Left ventricle myocardium inferior (tissue), 1 donor: ENCODE results near the gene LRIG1. TPM values are rescaled to one million over a fixed set of nuclear protein-coding genes. Genes with fewer than 3 reads are reported as not detected.

Experiments
- DNase-seq: peaks from one replicate; pipeline ENCODE4 v3.0.0-alpha.2; 2020
- H3K27ac ChIP-seq: fragments of 200-600 bp; replicated peaks from 2 replicates; pipeline ENCODE4 v1.8.0; 2021
- H3K27me3 ChIP-seq: fragments of 200-600 bp; 2 replicates; pipeline ENCODE4 v1.8.0; 2021; ENCODE audit warnings: low read depth
- H3K36me3 ChIP-seq: fragments of 200-600 bp; 2 replicates; pipeline ENCODE4 v1.8.0; 2021
- H3K4me1 ChIP-seq: fragments of 200-600 bp; 2 replicates; pipeline ENCODE4 v1.8.0; 2021
- H3K4me3 ChIP-seq: fragments of 200-600 bp; 2 replicates; pipeline ENCODE4 v1.8.0; 2021; ENCODE audit warnings: mild to moderate bottlenecking, moderate library complexity
- H3K9me3 ChIP-seq: fragments of 200-600 bp; replicated peaks from 2 replicates; pipeline ENCODE4 v1.8.0; 2021
- intact Hi-C: fragments of 100-400 bp; cut with micrococcal nuclease; formaldehyde crosslinking; loops from one replicate; pipeline ENCODE4 v1.11.0; 2022
- total RNA-seq: library from RNA; stranded (reverse); fragmentation: NEBNext Ultra II Directional; extraction: Animal tissue kit (Norgen Biotek cat#: 25700); gene quantifications from one replicate; pipeline ENCODE4 v1.2.1, GENCODE V29; 2021
- TF ChIP-seq, protein P1 (sequence below): fragments of 200-600 bp; IDR thresholded peaks from 2 replicates; pipeline ENCODE4 v1.8.0; 2021; ENCODE audit warnings: antibody characterized with exemption, mild to moderate bottlenecking, borderline replicate concordance
- donor health status: DM: no; HTN: yes; CAD: no; lungs with severe emphysema.

Gene LRIG1
- total RNA-seq, 1 donor from 2014 or later, result 137 TPM

DNA sequence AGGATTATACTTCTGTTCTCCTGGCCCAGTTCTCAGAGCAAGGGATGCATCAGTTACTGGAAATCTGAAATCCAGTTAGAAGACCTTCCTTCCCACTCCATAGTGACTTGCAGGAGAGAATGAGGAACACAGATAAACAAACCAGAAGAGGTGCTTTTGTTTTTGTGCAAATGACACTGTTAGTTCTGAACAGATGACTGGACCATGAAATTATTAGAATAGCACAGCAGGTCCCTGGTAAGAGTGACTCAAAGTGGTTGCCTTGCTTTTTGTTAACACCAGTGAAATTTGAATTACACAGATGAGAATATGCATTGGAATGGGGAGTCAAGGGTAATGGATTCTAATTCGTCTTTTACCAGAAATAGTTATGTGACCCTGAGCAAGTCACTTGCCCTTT, 30.4 kb upstream of the LRIG1 start:
- Histone ChIP-seq H3K9me3 (no peaks in the 10 kb centered on the region), H3K27me3 (no peaks in the 10 kb centered on the region), H3K4me1 (no peaks in the 10 kb centered on the region), H3K36me3 (no peaks in the 10 kb centered on the region), H3K27ac (no peak overlapping the region), H3K4me3 (no peak overlapping the region)
- intact Hi-C loops, result no loop called here
- TF ChIP-seq, protein P1, sequence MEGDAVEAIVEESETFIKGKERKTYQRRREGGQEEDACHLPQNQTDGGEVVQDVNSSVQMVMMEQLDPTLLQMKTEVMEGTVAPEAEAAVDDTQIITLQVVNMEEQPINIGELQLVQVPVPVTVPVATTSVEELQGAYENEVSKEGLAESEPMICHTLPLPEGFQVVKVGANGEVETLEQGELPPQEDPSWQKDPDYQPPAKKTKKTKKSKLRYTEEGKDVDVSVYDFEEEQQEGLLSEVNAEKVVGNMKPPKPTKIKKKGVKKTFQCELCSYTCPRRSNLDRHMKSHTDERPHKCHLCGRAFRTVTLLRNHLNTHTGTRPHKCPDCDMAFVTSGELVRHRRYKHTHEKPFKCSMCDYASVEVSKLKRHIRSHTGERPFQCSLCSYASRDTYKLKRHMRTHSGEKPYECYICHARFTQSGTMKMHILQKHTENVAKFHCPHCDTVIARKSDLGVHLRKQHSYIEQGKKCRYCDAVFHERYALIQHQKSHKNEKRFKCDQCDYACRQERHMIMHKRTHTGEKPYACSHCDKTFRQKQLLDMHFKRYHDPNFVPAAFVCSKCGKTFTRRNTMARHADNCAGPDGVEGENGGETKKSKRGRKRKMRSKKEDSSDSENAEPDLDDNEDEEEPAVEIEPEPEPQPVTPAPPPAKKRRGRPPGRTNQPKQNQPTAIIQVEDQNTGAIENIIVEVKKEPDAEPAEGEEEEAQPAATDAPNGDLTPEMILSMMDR, result no peak
- DNase-seq, result no peak

DNA sequence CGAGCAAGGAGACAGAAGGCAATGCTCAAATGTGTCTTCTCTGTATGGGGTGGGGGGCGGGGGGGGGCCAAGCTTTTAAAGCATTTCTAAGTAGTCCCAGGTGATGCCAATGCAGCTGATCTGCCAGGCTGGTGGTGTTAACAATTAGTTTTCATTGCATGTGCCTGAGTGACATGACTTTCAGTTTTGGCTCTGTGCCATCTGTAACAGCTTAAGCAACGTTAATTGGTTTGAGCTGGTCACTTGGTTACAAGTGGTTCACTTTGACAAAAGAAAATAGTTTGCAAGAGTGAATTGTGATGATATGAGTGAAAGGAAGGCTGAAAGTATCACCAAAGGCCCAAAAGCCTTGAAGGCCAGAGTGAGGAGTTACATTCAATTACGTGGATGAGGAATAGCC, 26.4 kb upstream of the LRIG1 start:
- Histone ChIP-seq H3K27ac (no peak overlapping the region), H3K4me3 (no peak overlapping the region), H3K36me3 (no peaks in the 10 kb centered on the region), H3K27me3 (no peaks in the 10 kb centered on the region), H3K4me1 (no peaks in the 10 kb centered on the region), H3K9me3 (no peaks in the 10 kb centered on the region)
- DNase-seq, result no peak
- TF ChIP-seq, protein P1, result no peak
- intact Hi-C loops, result no loop called here

DNA sequence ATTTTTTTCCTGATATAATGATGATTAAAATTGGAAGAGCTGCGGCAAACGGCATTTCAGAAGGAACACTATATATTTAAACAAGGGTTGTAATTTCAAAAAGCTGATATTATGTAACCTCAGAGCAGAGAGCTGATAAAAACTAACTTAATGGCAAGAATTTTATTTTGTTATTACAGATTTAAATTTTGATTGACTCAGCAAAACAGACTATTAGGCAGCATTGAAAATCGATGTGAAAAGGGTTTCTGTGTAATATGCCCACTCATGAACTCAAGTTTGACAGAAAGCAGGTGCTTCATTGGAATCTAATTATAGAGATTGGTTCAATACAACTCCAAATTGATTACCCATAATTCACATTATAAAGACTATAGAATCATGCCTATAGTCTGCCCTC, 24.9 kb upstream of the LRIG1 start:
- H3K36me3 ChIP-seq, result no peaks in the 10 kb centered on the region
- H3K27me3 ChIP-seq, result no peaks in the 10 kb centered on the region
- H3K9me3 ChIP-seq, result no peaks in the 10 kb centered on the region
- TF ChIP-seq, protein P1, result no peak
- no peak overlapping the region for H3K4me3 ChIP-seq
- H3K4me1 ChIP-seq, result no peaks in the 10 kb centered on the region
- intact Hi-C loops, result no loop called here
- H3K27ac ChIP-seq, result no peak overlapping the region
- DNase-seq, result no peak

DNA sequence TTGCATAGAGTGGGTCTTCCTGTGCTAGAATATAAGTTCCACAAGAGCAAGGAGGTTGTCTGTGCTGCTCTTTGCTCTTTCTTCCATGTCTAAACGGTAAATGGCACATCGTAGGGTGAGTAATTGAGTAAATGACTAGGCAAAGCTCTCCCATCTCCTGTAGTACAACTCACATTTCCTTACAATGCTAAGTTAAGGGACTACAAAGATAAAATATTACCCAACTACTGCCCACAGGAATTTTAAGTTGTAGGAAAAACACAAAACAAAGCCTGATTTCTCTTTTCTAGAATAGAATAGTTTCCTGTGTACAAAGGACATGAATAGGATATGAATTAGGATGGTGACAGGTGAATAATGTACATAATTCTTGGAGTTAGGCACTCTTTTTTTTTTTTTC, 19.9 kb upstream of the LRIG1 start:
- no peak for DNase-seq
- intact Hi-C loops, result no loop called here
- H3K4me3 ChIP-seq, result no peak overlapping the region
- H3K9me3 ChIP-seq, result no peaks in the 10 kb centered on the region
- H3K27ac ChIP-seq, result no peak overlapping the region
- H3K36me3 ChIP-seq, result no peaks in the 10 kb centered on the region
- no peaks in the 10 kb centered on the region for H3K27me3 ChIP-seq
- TF ChIP-seq, protein P1, result no peak
- H3K4me1 ChIP-seq, result no peaks in the 10 kb centered on the region

DNA sequence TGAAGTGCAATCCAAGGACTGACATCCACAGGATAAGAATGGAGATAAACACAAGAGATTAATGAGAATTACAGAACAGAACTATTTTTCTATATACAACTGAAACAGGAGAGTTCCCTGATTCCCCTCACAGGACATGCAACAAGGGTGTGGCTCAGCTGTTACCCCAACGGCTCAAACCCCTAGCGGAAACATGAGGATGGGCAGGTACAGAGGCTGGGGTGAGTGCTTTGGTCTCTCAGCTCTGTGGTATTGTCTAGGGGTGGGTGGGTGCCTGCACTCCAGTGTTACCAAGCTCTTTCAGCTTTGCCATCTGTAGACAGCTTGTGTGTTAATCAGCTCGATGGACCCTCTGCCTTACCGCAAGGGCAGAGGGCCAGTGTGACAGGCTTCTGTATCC, 17.8 kb upstream of the LRIG1 start:
- no peaks in the 10 kb centered on the region for H3K9me3 ChIP-seq
- H3K27me3 ChIP-seq, result no peaks in the 10 kb centered on the region
- no peak overlapping the region for H3K27ac ChIP-seq
- intact Hi-C loops, result no loop called here
- H3K4me1 ChIP-seq, result no peaks in the 10 kb centered on the region
- DNase-seq, result no peak
- TF ChIP-seq, protein P1, result no peak
- H3K36me3 ChIP-seq, result no peaks in the 10 kb centered on the region
- H3K4me3 ChIP-seq, result no peak overlapping the region

DNA sequence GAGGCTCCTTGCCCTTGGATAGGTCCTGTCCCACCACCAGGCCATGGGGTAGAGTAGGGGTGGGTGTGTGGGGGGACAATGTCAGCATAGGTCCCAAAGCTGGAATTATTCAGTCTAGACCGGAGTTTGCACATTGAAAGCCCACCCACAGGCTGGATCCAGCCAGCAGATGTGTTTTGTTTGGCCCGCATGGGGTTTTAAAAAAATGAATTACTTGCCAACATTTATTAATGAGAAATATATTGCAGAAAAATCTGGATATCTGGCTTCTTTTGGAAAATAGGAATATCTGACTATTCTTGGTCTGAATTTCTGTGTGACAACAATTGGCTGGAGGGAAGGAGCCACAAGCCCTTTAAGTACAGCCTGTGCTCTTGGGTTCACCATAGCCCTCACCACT, 17.3 kb upstream of the LRIG1 start:
- no peak overlapping the region for H3K4me3 ChIP-seq
- intact Hi-C loops, result no loop called here
- DNase-seq, result no peak
- H3K4me1 ChIP-seq, result no peaks in the 10 kb centered on the region
- no peaks in the 10 kb centered on the region for H3K27me3 ChIP-seq
- TF ChIP-seq, protein P1, result no peak
- no peak overlapping the region for H3K27ac ChIP-seq
- no peaks in the 10 kb centered on the region for H3K36me3 ChIP-seq
- no peaks in the 10 kb centered on the region for H3K9me3 ChIP-seq
